ENCODE data around the gene SRRM1. TPM values are rescaled to one million over a fixed set of nuclear protein-coding genes. Genes with fewer than 3 reads are reported as not detected.

Gene SRRM1
- total and polyA plus RNA-seq, 9 of the 15 experiments (the other 6 are each of a cell fraction or from before 2014, with no cell fraction given) = 54.5 to 268 (median 115) TPM

DNA sequence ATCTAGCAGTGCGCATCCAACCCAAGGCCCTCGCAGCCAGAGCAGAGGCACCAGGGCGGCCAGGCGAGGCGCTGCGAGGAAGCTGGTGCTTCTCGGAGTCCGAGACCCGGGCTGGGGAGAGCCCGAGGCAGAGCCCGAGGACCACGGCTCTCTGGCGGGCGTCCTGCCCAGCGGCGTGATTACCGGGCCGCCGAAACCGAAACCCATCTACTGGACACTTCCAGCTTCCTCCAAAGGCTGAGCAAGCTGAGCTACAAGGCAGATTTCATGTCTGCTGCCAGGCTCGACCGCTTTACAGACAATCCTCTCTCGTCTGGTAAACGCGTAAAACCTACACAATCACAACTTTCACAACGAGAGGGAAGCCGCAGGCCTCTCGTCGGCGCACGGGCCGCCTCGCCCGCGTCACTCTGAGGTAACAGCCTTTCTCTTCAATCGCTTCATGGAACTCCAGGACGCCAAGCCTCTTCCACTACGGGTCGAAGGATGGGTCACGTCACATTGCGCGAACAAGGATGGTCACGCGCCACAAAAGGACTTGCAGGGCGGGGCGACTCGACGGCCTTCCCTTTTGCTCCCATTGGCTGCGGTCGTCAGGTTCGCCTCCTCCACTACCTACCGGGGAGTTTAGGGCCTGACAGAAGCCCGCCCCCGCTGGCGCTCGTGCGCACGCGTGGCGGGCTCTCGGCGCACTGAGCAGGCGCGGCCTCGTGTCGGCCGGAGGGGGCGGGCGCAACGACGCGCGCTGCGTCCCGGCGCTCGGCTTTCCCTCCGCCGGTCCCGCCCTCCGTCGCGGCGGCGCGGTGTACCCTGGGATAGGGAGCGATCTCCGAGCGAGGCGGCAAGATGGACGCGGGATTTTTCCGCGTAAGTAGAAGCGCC lies at the start of gene SRRM1 (continued):
- TF ChIP-seq, protein P1, sequence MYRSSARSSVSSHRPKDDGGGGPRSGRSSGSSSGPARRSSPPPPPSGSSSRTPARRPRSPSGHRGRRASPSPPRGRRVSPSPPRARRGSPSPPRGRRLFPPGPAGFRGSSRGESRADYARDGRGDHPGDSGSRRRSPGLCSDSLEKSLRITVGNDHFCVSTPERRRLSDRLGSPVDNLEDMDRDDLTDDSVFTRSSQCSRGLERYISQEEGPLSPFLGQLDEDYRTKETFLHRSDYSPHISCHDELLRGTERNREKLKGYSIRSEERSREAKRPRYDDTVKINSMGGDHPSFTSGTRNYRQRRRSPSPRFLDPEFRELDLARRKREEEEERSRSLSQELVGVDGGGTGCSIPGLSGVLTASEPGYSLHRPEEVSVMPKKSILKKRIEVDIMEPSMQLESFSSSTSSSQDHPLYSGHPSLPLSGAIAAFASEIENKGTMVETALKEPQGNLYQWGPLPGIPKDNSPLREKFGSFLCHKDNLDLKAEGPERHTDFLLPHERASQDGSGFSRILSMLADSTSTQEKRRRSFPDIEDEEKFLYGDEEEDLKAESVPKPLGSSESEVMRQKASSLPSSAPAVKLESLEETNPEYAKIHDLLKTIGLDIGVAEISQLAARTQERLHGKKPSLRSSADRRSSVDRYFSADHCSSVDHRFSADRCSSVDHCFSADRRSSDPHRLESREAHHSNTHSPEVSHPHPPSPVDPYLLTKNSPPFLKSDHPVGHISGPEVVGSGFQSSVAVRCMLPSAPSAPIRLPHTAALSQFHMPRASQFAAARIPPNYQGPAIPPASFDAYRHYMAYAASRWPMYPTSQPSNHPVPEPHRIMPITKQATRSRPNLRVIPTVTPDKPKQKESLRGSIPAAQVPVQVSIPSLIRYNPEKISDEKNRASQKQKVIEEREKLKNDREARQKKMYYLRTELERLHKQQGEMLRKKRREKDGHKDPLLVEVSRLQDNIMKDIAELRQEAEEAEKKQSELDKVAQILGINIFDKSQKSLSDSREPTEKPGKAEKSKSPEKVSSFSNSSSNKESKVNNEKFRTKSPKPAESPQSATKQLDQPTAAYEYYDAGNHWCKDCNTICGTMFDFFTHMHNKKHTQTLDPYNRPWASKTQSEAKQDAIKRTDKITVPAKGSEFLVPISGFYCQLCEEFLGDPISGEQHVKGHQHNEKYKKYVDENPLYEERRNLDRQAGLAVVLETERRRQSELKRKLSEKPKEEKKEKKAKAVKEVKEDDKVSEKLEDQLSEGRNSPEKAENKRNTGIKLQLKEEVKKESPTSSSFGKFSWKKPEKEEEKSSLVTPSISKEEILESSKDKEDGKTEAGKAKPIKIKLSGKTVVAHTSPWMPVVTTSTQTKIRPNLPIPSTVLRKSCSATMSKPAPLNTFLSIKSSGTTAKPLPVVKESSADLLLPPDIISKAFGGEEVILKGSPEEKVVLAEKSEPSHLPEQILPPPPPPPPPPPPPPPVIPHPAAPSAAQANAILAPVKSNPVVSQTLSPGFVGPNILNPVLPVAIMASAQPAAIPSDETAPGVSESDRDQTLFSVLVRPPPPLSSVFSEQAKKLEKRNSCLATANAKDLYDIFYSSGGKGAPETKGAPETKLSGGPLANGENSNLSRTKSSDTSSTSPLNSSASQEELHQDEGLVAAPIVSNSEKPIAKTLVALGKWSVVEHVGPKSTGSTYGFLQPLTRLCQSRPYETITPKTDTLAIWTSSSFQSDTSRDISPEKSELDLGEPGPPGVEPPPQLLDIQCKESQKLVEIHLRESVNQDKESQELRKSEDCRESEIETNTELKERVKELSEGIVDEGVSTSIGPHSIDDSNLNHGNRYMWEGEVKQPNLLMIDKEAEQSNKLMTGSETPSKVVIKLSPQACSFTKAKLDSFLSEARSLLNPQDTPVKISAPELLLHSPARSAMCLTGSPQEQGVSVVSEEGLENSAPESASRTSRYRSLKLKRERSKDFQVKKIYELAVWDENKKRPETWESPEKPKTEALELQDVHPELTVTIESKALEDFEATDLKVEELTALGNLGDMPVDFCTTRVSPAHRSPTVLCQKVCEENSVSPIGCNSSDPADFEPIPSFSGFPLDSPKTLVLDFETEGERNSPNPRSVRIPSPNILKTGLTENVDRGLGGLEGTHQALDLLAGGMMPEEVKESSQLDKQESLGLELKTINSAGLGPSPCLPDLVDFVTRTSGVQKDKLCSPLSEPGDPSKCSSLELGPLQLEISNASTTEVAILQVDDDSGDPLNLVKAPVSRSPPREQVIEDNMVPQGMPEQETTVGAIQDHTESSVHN (IDR thresholded peaks at IDR 0.05; ENCODE audit: borderline replicate concordance in 1 of 2, low read depth in 1 of 2) = no peak
- TF ChIP-seq, protein P2, sequence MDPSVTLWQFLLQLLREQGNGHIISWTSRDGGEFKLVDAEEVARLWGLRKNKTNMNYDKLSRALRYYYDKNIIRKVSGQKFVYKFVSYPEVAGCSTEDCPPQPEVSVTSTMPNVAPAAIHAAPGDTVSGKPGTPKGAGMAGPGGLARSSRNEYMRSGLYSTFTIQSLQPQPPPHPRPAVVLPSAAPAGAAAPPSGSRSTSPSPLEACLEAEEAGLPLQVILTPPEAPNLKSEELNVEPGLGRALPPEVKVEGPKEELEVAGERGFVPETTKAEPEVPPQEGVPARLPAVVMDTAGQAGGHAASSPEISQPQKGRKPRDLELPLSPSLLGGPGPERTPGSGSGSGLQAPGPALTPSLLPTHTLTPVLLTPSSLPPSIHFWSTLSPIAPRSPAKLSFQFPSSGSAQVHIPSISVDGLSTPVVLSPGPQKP (CRISPR knock-in tag; IDR thresholded peaks at IDR 0.05) = no peak
- TF ChIP-seq ZNF586 (CRISPR knock-in tag; conservative IDR thresholded peaks at IDR 0.05) (no peak), SAFB2 (IDR thresholded peaks at IDR 0.05; ENCODE audit: borderline replicate concordance, low read depth, low read length, severe bottlenecking) (no peak), PTRF (tag; IDR thresholded peaks at IDR 0.05) (no peak), ZC3H11A (IDR thresholded peaks at IDR 0.05; ENCODE audit: low read depth, low read length) (no peak), ZBTB1 (CRISPR knock-in tag; IDR thresholded peaks at IDR 0.05; ENCODE audit: borderline replicate concordance, low read depth) (no peak), CBX2 (IDR thresholded peaks at IDR 0.05; ENCODE audit: insufficient read depth, low read length, poor library complexity, severe bottlenecking) (no peak), ZNF561 (CRISPR knock-in tag; conservative IDR thresholded peaks at IDR 0.05) (no peak)
- TF ChIP-seq, protein P3, sequence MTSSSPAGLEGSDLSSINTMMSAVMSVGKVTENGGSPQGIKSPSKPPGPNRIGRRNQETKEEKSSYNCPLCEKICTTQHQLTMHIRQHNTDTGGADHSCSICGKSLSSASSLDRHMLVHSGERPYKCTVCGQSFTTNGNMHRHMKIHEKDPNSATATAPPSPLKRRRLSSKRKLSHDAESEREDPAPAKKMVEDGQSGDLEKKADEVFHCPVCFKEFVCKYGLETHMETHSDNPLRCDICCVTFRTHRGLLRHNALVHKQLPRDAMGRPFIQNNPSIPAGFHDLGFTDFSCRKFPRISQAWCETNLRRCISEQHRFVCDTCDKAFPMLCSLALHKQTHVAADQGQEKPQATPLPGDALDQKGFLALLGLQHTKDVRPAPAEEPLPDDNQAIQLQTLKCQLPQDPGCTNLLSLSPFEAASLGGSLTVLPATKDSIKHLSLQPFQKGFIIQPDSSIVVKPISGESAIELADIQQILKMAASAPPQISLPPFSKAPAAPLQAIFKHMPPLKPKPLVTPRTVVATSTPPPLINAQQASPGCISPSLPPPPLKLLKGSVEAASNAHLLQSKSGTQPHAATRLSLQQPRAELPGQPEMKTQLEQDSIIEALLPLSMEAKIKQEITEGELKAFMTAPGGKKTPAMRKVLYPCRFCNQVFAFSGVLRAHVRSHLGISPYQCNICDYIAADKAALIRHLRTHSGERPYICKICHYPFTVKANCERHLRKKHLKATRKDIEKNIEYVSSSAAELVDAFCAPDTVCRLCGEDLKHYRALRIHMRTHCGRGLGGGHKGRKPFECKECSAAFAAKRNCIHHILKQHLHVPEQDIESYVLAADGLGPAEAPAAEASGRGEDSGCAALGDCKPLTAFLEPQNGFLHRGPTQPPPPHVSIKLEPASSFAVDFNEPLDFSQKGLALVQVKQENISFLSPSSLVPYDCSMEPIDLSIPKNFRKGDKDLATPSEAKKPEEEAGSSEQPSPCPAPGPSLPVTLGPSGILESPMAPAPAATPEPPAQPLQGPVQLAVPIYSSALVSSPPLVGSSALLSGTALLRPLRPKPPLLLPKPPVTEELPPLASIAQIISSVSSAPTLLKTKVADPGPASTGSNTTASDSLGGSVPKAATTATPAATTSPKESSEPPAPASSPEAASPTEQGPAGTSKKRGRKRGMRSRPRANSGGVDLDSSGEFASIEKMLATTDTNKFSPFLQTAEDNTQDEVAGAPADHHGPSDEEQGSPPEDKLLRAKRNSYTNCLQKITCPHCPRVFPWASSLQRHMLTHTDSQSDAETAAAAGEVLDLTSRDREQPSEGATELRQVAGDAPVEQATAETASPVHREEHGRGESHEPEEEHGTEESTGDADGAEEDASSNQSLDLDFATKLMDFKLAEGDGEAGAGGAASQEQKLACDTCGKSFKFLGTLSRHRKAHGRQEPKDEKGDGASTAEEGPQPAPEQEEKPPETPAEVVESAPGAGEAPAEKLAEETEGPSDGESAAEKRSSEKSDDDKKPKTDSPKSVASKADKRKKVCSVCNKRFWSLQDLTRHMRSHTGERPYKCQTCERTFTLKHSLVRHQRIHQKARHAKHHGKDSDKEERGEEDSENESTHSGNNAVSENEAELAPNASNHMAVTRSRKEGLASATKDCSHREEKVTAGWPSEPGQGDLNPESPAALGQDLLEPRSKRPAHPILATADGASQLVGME (CRISPR knock-in tag; IDR thresholded peaks at IDR 0.05) = no peak
